IMR-90 (cell line): ENCODE measurements around the gene NF2.

Experiments
- CTCF ChIP-seq: conservative IDR thresholded peaks from 2 replicates; pipeline ENCODE4 v1.5.1; 2012; ENCODE audit warnings: mild to moderate bottlenecking, low read depth, low read length, improper control_type of control experiment
- POLR2A ChIP-seq: IDR thresholded peaks from 2 replicates; pipeline ENCODE4 v1.6.1; 2012; ENCODE audit warnings: mild to moderate bottlenecking, low read depth, low read length
- RCOR1 ChIP-seq: IDR thresholded peaks from 2 replicates; pipeline ENCODE4 v1.6.1; 2012; ENCODE audit warnings: mild to moderate bottlenecking, low read length, improper control_type of control experiment; ENCODE audit not compliant: insufficient replicate concordance

DNA sequence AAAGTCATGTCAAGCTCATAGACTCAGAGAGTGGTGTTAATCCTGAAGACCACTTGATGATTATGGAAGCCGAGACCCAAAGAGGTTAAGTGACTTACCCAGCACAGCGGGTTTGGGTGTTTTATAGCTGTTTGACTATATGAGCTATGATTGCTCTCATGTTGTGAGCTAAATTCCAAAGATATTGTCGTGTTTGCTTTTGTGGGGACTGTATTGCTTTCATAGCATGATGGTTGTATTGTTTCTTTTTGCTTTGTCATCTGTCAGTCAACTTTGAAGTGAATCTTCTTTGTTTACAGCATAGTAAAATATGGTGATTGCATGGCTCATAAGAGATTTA, 23.7 kb downstream of the NF2 start:
- TF ChIP-seq CTCF (no peak), RCOR1 (no peak), POLR2A (no peak)
